Thyroid gland (tissue), 4 donors: Measurements from ENCODE around the gene CCHCR1.

Source experiments
- CTCF ChIP-seq, 6 experiments: fragments of 200-600 bp in 3 of 6; fragments of 450-650 bp in 3 of 6; sonication (generic) in 3 of 6; IDR thresholded peaks; one replicate each; pipeline ENCODE4 v1.5.1; 2016 to 2019; ENCODE audit warnings: antibody characterized with exemption in 6 of 6, mild to moderate bottlenecking in 2 of 6, inconsistent platforms in 1 of 6, moderate library complexity in 1 of 6
- POLR2A ChIP-seq, 2 donors: fragments of 450-650 bp; IDR thresholded peaks; one replicate each; pipeline ENCODE4 v1.6.1; 2017; ENCODE audit warnings: antibody characterized with exemption in 2 of 2, mild to moderate bottlenecking in 2 of 2, moderate library complexity in 1 of 2

GRCh38 chr6:31130751-31131150, 26.9 kb downstream of the CCHCR1 start:
- TF ChIP-seq CTCF (IDR thresholded peaks at IDR 0.05) (no peak), POLR2A (IDR thresholded peaks at IDR 0.05) (no peak)
